Gastrocnemius medialis (tissue), 4 donors: ENCODE results near the gene DAD1. TPM values are rescaled to one million over a fixed set of nuclear protein-coding genes. Genes with fewer than 3 reads are reported as not detected.

Experiments
- ATAC-seq, 2 donors: fragments of 150-250 bp; one replicate each; pipeline ENCODE4 v1.9.1; 2016
- DNase-seq, 2 donors: peaks; one replicate each; pipeline ENCODE4 v3.0.0-alpha.2; 2019
- H3K27ac ChIP-seq, 4 donors: fragments of 200-600 bp; sonication (generic); 1 replicate in 1 of 4; 2 replicates in 3 of 4; pipeline ENCODE4 v1.5.1; 2016 to 2018; ENCODE audit warnings: mild to moderate bottlenecking in 2 of 4, moderate library complexity in 1 of 4
- H3K27me3 ChIP-seq, 3 donors: fragments of 200-600 bp; sonication (generic) in 2 of 3; 1 replicate in 1 of 3; 2 replicates in 2 of 3; pipeline versions ENCODE4 v1.5.1 to v1.6.0; 2016 to 2019; ENCODE audit warnings: mild to moderate bottlenecking in 1 of 3, moderate library complexity in 1 of 3
- H3K36me3 ChIP-seq, 2 donors: fragments of 200-600 bp; sonication (generic) in 1 of 2; one replicate each; pipeline ENCODE4 v1.5.1; 2017 to 2018
- H3K4me1 ChIP-seq, 2 donors: fragments of 200-600 bp; sonication (generic) in 1 of 2; one replicate each; pipeline ENCODE4 v1.5.1; 2016 to 2017; ENCODE audit warnings: mild to moderate bottlenecking in 2 of 2
- H3K4me3 ChIP-seq, 4 donors: fragments of 200-600 bp; sonication (generic) in 3 of 4; 1 replicate in 1 of 4; 2 replicates in 3 of 4; pipeline ENCODE4 v1.5.1; 2016 to 2019; ENCODE audit warnings: mild to moderate bottlenecking in 2 of 4
- H3K9me3 ChIP-seq, 3 donors: fragments of 200-600 bp; sonication (generic) in 2 of 3; 1 replicate in 1 of 3; 2 replicates in 2 of 3; pipeline ENCODE4 v1.5.1; 2016 to 2019
- POLR2A ChIP-seq, 2 donors: fragments of 450-650 bp; IDR thresholded peaks; one replicate each; pipeline ENCODE4 v1.6.1; 2017; ENCODE audit warnings: antibody characterized with exemption in 2 of 2, mild to moderate bottlenecking in 2 of 2, moderate library complexity in 2 of 2
- in situ Hi-C, 4 donors: fragments of 200-750 bp; cut with MboI; loops; one replicate each; pipeline versions ENCODE4 v1.15.0 to v1.8.0; 2017; ENCODE audit warnings: low sequenced_read_pairs in 4 of 4
- intact Hi-C: fragments of 100-400 bp; cut with DNase I; formaldehyde crosslinking; loops from one replicate; pipeline ENCODE4 v1.15.1; 2023; ENCODE audit warnings: low total_unique reads
- total RNA-seq, 4 donors: library from RNA; depleted of rRNA; stranded (reverse); fragments of >200 nt; gene quantifications; one replicate each; pipeline versions ENCODE4 v1.1.0 to v1.2.3, GENCODE V29; 2016
- TF ChIP-seq, protein P1 (sequence below), 5 experiments: fragments of 450-650 bp in 3 of 5; fragments of 200-600 bp in 2 of 5; sonication (generic) in 2 of 5; IDR thresholded peaks in 4 of 5; conservative IDR thresholded peaks in 1 of 5; 1 replicate in 4 of 5; 2 replicates in 1 of 5; pipeline ENCODE4 v1.5.1; 2016 to 2019; ENCODE audit warnings: antibody characterized with exemption in 5 of 5, mild to moderate bottlenecking in 3 of 5, moderate library complexity in 3 of 5

The DAD1 gene
- total RNA-seq, 4 donors from 2014 or later, result 155 to 257 (median 209) TPM

DNA sequence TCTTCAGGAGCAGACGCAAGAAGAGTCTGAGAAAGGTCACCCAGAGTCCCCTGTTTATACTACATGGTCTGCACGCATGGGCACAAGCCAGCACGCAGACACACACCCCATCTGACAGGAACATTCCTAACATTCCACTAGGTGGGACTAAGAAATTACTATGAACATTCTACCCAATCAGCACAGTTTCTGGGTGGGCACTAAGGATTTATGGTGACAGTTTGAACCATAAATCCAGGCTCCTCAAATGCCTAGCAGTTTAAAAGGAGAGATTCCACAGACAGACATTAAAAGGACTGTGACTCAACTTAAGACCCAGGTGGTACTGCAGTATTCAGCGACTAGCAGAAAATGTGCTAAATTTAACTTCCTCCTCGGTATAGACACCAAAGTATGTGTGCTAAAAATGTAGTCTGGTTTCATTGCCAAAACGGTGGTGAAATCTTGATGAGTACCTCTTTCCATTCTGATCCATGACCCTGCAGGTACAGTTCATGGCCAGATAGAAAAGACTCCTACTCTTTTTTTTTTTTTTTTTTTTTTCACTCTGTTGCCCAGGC is 25.3 kb upstream of the DAD1 start:
- intact Hi-C loops, result no loop called here
- H3K27me3 ChIP-seq, result no peaks in the 10 kb centered on the region
- in situ Hi-C loops, result no loop called here
- peaks cover 11 to 12% of the 10 kb centered on the region in 2 donors for H3K4me1 ChIP-seq
- H3K27ac ChIP-seq, result peak overlapping the region; percentile 5 to 68 (median 36)
- no peak overlapping the region for H3K4me3 ChIP-seq
- DNase-seq (no peak), ATAC-seq (peak; percentile 68 to 86)
- H3K9me3 ChIP-seq, result no peaks in the 10 kb centered on the region
- TF ChIP-seq, protein P1, sequence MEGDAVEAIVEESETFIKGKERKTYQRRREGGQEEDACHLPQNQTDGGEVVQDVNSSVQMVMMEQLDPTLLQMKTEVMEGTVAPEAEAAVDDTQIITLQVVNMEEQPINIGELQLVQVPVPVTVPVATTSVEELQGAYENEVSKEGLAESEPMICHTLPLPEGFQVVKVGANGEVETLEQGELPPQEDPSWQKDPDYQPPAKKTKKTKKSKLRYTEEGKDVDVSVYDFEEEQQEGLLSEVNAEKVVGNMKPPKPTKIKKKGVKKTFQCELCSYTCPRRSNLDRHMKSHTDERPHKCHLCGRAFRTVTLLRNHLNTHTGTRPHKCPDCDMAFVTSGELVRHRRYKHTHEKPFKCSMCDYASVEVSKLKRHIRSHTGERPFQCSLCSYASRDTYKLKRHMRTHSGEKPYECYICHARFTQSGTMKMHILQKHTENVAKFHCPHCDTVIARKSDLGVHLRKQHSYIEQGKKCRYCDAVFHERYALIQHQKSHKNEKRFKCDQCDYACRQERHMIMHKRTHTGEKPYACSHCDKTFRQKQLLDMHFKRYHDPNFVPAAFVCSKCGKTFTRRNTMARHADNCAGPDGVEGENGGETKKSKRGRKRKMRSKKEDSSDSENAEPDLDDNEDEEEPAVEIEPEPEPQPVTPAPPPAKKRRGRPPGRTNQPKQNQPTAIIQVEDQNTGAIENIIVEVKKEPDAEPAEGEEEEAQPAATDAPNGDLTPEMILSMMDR (IDR thresholded peaks at IDR 0.05 in 4 of 5, conservative IDR thresholded peaks at IDR 0.05 in 1 of 5), result no peak
- TF ChIP-seq POLR2A (IDR thresholded peaks at IDR 0.05), result no peak
- H3K36me3 ChIP-seq, result peaks cover 0 to 29% of the 10 kb centered on the region in 2 donors

DNA sequence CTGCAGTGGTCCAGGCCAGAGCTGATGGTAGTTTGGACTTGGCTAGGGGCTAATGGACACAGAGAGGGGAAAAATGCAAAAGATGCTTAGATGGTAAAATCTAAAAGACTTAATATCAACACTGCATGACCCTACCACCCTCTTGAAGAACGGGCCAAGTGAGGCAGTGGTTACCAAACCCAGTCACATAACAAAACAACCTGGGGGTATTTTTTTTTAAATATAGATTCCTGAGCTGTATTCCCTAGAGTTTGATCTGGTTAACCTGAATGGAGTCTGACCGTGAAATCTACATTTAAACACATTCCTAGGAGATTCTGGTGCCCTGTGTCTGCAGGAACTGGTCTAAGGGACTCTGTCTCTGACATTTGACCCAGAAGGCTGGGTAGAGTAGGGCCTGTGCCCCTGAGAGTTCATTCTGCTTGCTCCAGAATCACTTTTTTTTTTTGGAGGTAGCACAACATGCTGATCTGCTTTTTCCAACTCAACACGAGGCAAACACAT is 24.8 kb upstream of the DAD1 start:
- no peak for ATAC-seq
- no peak for DNase-seq
- Histone ChIP-seq H3K4me1 (peaks cover 11 to 12% of the 10 kb centered on the region in 2 donors), H3K36me3 (peaks cover 0 to 34% of the 10 kb centered on the region in 2 donors), H3K9me3 (no peaks in the 10 kb centered on the region), H3K4me3 (no peak overlapping the region), H3K27me3 (no peaks in the 10 kb centered on the region), H3K27ac (peak overlapping the region; percentile 5 to 68 (median 36))
- in situ Hi-C loops (no loop called here), intact Hi-C loops (no loop called here)
- TF ChIP-seq, protein P1 (IDR thresholded peaks at IDR 0.05 in 4 of 5, conservative IDR thresholded peaks at IDR 0.05 in 1 of 5), result no peak
- TF ChIP-seq POLR2A (IDR thresholded peaks at IDR 0.05), result no peak

DNA sequence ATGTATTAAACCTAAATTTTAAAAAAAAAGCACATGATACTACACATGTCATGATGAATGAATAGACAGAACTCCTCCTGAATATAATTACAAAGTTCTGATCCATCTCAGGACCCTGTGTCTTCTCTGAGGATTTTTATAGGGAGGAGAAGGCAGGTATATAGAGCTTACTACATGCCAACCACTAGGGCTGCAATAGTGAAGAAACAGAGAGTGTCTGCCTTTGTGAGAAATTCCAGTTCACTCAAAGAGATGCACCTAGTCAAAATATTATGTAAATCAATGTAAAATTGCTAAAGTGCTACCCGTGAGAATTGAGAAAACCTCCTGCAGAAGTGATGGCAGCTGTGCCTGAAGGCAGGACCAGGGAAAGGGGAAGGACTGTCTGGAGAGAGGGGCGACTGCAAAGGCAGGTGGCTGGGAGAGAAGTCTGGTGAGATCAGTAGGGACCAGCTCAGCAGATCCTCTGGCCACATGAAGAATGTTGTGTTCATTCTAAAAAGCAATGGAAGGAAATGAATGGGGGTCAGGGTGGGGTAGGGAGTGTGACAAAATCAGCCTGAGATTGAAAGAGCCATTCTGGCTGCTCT is 24.2 kb upstream of the DAD1 start:
- H3K4me1 ChIP-seq, result peaks cover 11 to 12% of the 10 kb centered on the region in 2 donors
- no peaks in the 10 kb centered on the region for H3K27me3 ChIP-seq
- DNase-seq, result no peak
- no peak overlapping the region for H3K4me3 ChIP-seq
- no peaks in the 10 kb centered on the region for H3K9me3 ChIP-seq
- TF ChIP-seq, protein P1 (IDR thresholded peaks at IDR 0.05 in 4 of 5, conservative IDR thresholded peaks at IDR 0.05 in 1 of 5), result no peak
- TF ChIP-seq POLR2A (IDR thresholded peaks at IDR 0.05), result no peak
- intact Hi-C loops (no loop called here), in situ Hi-C loops (no loop called here)
- H3K36me3 ChIP-seq, result peaks cover 0 to 40% of the 10 kb centered on the region in 2 donors
- ATAC-seq, result no peak
- H3K27ac ChIP-seq, result peak overlapping the region in 2 of 4 donors; percentile 57 to 68

DNA sequence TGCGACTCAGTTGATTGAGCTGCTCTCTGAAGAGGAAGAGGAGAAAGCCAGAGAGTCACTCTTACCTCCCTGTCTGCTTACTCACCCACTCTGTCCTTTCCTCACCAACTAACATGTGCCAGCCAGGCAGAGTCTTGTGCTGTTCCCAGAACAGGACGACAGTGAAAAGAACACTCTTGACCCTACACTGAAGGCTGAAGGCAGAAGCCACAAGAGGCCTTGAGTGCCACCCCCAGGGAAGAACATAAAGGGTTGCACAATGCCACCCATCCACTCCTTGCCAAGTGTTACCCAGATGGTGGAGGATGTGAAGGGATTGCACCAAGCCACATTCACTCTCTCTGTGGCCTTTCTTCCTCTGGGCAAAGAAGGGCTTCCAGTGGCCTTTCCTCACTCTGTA is 21.9 kb upstream of the DAD1 start:
- H3K36me3 ChIP-seq, result peaks cover 4 to 63% of the 10 kb centered on the region in 2 donors
- no peaks in the 10 kb centered on the region for H3K27me3 ChIP-seq
- ATAC-seq (no peak), DNase-seq (no peak)
- H3K27ac ChIP-seq, result no peak overlapping the region
- H3K4me1 ChIP-seq, result peaks cover 11 to 12% of the 10 kb centered on the region in 2 donors
- no peak overlapping the region for H3K4me3 ChIP-seq
- H3K9me3 ChIP-seq, result no peaks in the 10 kb centered on the region
- TF ChIP-seq, protein P1 (IDR thresholded peaks at IDR 0.05 in 4 of 5, conservative IDR thresholded peaks at IDR 0.05 in 1 of 5), result no peak
- no peak for TF ChIP-seq POLR2A (IDR thresholded peaks at IDR 0.05)
- intact Hi-C loops, result no loop called here
- in situ Hi-C loops, result no loop called here
